Erythroblast (primary cell): ENCODE measurements around the gene ABAT.

ENCODE experiments used
- GATA1 ChIP-seq: IDR thresholded peaks from 2 replicates; pipeline ENCODE4 v1.6.1; 2011; ENCODE audit warnings: low read depth, mild to moderate bottlenecking, control low read depth, low read length, moderate library complexity
- POLR2A ChIP-seq: IDR thresholded peaks from 2 replicates; pipeline ENCODE4 v1.6.1; 2011; ENCODE audit warnings: mild to moderate bottlenecking, low read length

GRCh38 chr16:8665529-8665928 is 8.9 kb upstream of the ABAT start:
- no peak for TF ChIP-seq GATA1
- no peak for TF ChIP-seq POLR2A
